Prostate gland (tissue), 2 donors: ENCODE results near the gene HRK.

ENCODE experiments used
- CTCF ChIP-seq, 4 experiments: fragments of 200-600 bp in 2 of 4; fragments of 450-650 bp in 2 of 4; sonication (generic) in 2 of 4; IDR thresholded peaks; 1 replicate in 3 of 4; 2 replicates in 1 of 4; pipeline ENCODE4 v1.5.1; 2016 to 2019; ENCODE audit warnings: antibody characterized with exemption in 4 of 4, mild to moderate bottlenecking in 2 of 4, moderate library complexity in 2 of 4
- POLR2A ChIP-seq: fragments of 450-650 bp; IDR thresholded peaks from one replicate; pipeline ENCODE4 v1.6.1; 2016; ENCODE audit warnings: antibody characterized with exemption, mild to moderate bottlenecking
- POLR2AphosphoS5 ChIP-seq: sonication (generic); formaldehyde crosslinking; IDR thresholded peaks from one replicate; pipeline ENCODE4 v1.6.1; 2017; ENCODE audit warnings: antibody characterized with exemption

GRCh38 chr12:116920939-116921338 lies 39.7 kb upstream of the HRK start:
- TF ChIP-seq POLR2A, result no peak
- TF ChIP-seq POLR2AphosphoS5, result no peak
- TF ChIP-seq CTCF (IDR thresholded peaks at IDR 0.05), result no peak
